ENCODE results near the gene GID8. TPM values are rescaled to one million over a fixed set of nuclear protein-coding genes. Genes with fewer than 3 reads are reported as not detected.

GID8 gene
- polyA plus RNA-seq, 1 of the 3 experiments (the other 2 are of a cell fraction): 18.1 TPM

- Histone ChIP-seq H3F3A (replicated peaks; ENCODE audit: insufficient read depth) (peaks cover 17% of the 10 kb centered on the region), H3K9ac (no peak overlapping the region), H3K4me3 (ENCODE audit: low read depth in 2 of 2, low read length in 1 of 2) (peak overlapping the region in 1 of 2 experiments; percentile 25; a peak in 1 of 4 replicates), H3K36me3 (replicated peaks in 1 of 2; ENCODE audit: control insufficient read depth in 1 of 2, insufficient read depth in 2 of 2, low read length in 1 of 2) (peaks cover 70 to 91% of the 10 kb centered on the region in 2 experiments), H3K79me2 (ENCODE audit: insufficient read depth) (peaks cover 90% of the 10 kb centered on the region), H3K27me3 (ENCODE audit: insufficient read depth) (no peaks in the 10 kb centered on the region), H4K20me1 (ENCODE audit: insufficient read depth) (peaks cover 78% of the 10 kb centered on the region), H3K27ac (ENCODE audit: low read depth in 2 of 2, low read length in 1 of 2) (peak overlapping the region in 1 of 2 experiments; percentile 20; a peak in 1 of 4 replicates), H3K9me3 (no peaks in the 10 kb centered on the region), H3K9me2 (no peaks in the 10 kb centered on the region), H3K4me2 (0 out of 2 replicates have a peak overlapping the region, but pooled peaks have one; percentile 24), H2AFZ (ENCODE audit: low read depth) (no peak overlapping the region), H3K4me1 (ENCODE audit: control insufficient read depth in 1 of 2, insufficient read depth in 2 of 2, low read depth in 1 of 2, low read length in 1 of 2) (0 out of 4 replicates have a peak, but pooled peaks cover 0 to 5% of the 10 kb centered on the region in 2 experiments)
- no peak for TF ChIP-seq SIN3A (IDR thresholded peaks at IDR 0.05; ENCODE audit: borderline replicate concordance, low read depth, low read length)
- TF ChIP-seq, protein P1, sequence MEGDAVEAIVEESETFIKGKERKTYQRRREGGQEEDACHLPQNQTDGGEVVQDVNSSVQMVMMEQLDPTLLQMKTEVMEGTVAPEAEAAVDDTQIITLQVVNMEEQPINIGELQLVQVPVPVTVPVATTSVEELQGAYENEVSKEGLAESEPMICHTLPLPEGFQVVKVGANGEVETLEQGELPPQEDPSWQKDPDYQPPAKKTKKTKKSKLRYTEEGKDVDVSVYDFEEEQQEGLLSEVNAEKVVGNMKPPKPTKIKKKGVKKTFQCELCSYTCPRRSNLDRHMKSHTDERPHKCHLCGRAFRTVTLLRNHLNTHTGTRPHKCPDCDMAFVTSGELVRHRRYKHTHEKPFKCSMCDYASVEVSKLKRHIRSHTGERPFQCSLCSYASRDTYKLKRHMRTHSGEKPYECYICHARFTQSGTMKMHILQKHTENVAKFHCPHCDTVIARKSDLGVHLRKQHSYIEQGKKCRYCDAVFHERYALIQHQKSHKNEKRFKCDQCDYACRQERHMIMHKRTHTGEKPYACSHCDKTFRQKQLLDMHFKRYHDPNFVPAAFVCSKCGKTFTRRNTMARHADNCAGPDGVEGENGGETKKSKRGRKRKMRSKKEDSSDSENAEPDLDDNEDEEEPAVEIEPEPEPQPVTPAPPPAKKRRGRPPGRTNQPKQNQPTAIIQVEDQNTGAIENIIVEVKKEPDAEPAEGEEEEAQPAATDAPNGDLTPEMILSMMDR (IDR thresholded peaks at IDR 0.05): peak; percentile 59
- TF ChIP-seq RAD21 (IDR thresholded peaks at IDR 0.05; ENCODE audit: low read length): peak; percentile 20
- peak; percentile 83 for DNase-seq
- 89% methylated on average over 16 of the region's 16 CpGs for WGBS (ENCODE audit: low lambda C conversion rate)
- ChIA-PET POLR2A (interaction anchor here (1.5 kb wide), 1 partner anchor 20 kb away, joined by 4 read pairs; no protein-coding TSS in a partner anchor), CTCF (interaction anchor here (0.6 to 17.1 kb wide), 19 partner anchors 7 to 104 kb away, joined by 3 to 181 read pairs (median 4); partner anchors contain the start of genes DIDO1 and GID8)
Observed at GRCh38 chr20:62907384-62908317, 30.3 kb upstream of the GID8 start.

DNA sequence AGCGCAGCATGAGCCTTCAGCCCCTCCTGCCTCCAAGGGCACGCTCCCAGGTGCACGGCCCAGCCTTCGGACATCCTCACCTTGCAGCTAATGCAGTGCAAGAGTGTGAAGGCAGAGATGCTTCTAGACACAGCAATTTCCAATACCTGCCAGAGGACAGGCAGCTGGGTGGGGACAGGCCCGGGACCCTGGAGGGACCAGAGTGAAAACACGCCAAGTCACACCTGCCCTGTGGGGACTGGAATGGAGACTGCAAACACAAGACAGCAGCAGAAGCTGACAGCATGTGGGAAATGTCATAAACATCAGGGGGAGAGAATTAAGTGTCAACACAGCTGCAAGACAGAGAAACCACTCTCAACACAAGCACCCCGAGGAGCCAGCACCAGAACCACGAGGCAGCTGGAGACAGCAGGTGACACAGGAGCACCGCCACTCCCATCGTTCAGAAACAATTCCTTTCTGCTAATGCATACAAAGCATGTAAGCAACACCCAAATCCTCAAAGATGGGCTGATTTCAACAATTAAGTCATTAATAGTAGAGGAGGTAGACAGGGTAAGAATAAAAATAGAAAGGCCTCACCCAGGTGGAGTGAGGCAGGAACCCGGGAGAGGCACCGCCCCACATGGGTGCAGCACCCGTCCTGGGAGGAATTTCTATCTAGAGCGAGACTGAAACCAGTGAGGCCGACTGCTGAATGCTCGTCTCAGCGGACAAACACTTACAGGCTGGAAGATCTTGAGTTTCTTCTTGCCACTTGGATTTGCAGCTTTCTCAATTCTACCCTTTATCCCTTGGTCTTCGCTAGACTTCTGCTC lies 28.8 kb upstream of the GID8 start:
- ChIA-PET CTCF (interaction anchor here (0.7 to 17.1 kb wide), 5 partner anchors 8 to 100 kb away, joined by 3 to 181 read pairs (median 3); partner anchors contain the start of gene DIDO1), POLR2A (no interaction called here)
- Histone ChIP-seq H3K4me2 (no peak overlapping the region), H3K79me2 (ENCODE audit: insufficient read depth) (peaks cover 100% of the 10 kb centered on the region), H3K9me3 (no peaks in the 10 kb centered on the region), H3K27me3 (ENCODE audit: insufficient read depth) (no peaks in the 10 kb centered on the region), H3K9me2 (no peaks in the 10 kb centered on the region), H3K36me3 (replicated peaks in 1 of 2; ENCODE audit: control insufficient read depth in 1 of 2, insufficient read depth in 2 of 2, low read length in 1 of 2) (peaks cover 75 to 88% of the 10 kb centered on the region in 2 experiments), H3K4me3 (ENCODE audit: low read depth in 2 of 2, low read length in 1 of 2) (no peak overlapping the region), H3K27ac (ENCODE audit: low read depth in 2 of 2, low read length in 1 of 2) (no peak overlapping the region), H3F3A (replicated peaks; ENCODE audit: insufficient read depth) (peaks cover 17% of the 10 kb centered on the region), H3K4me1 (ENCODE audit: control insufficient read depth in 1 of 2, insufficient read depth in 2 of 2, low read depth in 1 of 2, low read length in 1 of 2) (peaks cover 3 to 5% of the 10 kb centered on the region in 2 experiments; a peak in 1 of 4 replicates), H4K20me1 (ENCODE audit: insufficient read depth) (peaks cover 87% of the 10 kb centered on the region), H3K9ac (no peak overlapping the region), H2AFZ (ENCODE audit: low read depth) (no peak overlapping the region)
- TF ChIP-seq EZH2phosphoT487 (IDR thresholded peaks at IDR 0.05; ENCODE audit: borderline replicate concordance, low read depth): no peak
- DNase-seq: no peak
- WGBS (ENCODE audit: low lambda C conversion rate): 93% methylated on average over 18 of the region's 18 CpGs

Measured in SK-N-SH (cell line).